ENCODE data around the gene ACTN3.
A peak's percentile ranks its signal among the peaks of the same experiment; 100 is the strongest.
"Not testable (repeated sequence)": the region's sequence is repeated elsewhere in the genome, so short reads cannot be mapped to it uniquely, and the experiment has no call there.

Gene ACTN3

GRCh38 chr11:66564984-66565383 is 18.3 kb downstream of the ACTN3 start:
- Mint-ChIP-seq H3K36me3 (no peaks in the 10 kb centered on the region), H3K27ac (no peak overlapping the region), H3K9me3 (no peaks in the 10 kb centered on the region), H3K4me3 (no peak overlapping the region), H3K27me3 (peaks cover 10 to 33% of the 10 kb centered on the region in 2 donors), H3K4me1 (peaks cover 9 to 11% of the 10 kb centered on the region in 2 donors)
- DNase-seq (no peak), ATAC-seq (replicated peaks) (no peak)

- Mint-ChIP-seq H3K36me3 (no peaks in the 10 kb centered on the region), H3K27ac (no peak overlapping the region), H3K27me3 (peaks cover 18 to 27% of the 10 kb centered on the region in 2 donors), H3K9me3 (no peaks in the 10 kb centered on the region), H3K4me1 (peaks cover 10 to 11% of the 10 kb centered on the region in 2 donors), H3K4me3 (no peak overlapping the region)
- ATAC-seq (replicated peaks) (no peak), DNase-seq (no peak)
Measured at GRCh38 chr11:66566221-66566620, 19.5 kb downstream of the ACTN3 start.

GRCh38 chr11:66567787-66568123 is 21.1 kb downstream of the ACTN3 start:
- no peak for DNase-seq

DNA sequence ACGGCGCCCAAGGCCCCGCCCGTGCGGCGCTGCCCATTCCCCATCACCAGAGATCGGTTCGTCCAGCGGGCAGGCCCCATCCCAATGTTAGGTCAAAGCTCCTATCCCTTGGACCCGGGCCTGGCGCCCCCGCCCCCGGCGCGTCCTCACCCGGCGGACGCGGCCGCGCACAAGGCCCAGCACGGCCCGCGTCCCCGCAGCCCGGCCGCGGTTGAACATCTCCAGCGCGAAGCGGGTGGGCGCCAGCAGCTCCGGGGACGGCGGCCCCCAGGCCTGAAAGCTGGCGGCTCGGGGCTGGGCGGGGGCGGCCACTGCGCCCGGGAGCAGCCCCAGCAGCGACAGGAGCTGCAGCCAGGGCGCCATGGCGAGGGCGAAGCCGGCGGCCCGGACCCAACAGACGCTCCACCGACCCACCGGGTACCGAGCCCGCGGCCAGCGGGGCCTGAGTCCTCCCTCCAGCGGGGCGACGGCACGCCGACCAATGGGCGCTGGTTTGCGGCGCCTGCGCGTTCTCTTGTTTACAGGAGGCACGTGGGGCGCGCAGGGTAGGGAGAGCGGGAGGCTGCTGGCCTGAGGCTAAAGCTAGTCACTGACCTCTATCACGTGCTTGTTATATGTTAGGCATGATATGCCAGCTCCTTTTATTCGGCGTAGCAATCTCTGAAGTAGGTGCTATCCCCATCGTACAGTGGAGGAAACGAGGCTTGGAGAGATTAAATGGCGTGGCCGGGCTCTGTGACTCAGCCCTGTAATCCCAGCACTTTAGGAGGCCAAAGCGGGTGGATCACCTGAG is 21.6 kb downstream of the ACTN3 start, which contains the start of gene CTSF:
CTSF (minus strand) TSS at position 483 of the 793 bp plus-strand sequence; CDS start at position 363, 120 bp downstream.
- H3K4me3 Mint-ChIP-seq: peak within 1 kb of the TSS; percentile 81 to 82
- H3K27me3 Mint-ChIP-seq: peaks cover 18 to 27% of the 10 kb centered on the region in 2 donors
- DNase-seq (peak; percentile 53), ATAC-seq (replicated peaks) (peak; percentile 96)
- H3K36me3 Mint-ChIP-seq: no peaks in the 10 kb centered on the region
- H3K9me3 Mint-ChIP-seq: no peaks in the 10 kb centered on the region
- H3K27ac Mint-ChIP-seq: no peak within 1 kb of the TSS
- H3K4me1 Mint-ChIP-seq: peaks cover 10 to 11% of the 10 kb centered on the region in 2 donors

More at GRCh38 chr11:66567787-66568123, 21.1 kb downstream of the ACTN3 start:
- ATAC-seq (replicated peaks): no peak
- H3K9me3 Mint-ChIP-seq: no peaks in the 10 kb centered on the region
- H3K27ac Mint-ChIP-seq: no peak overlapping the region
- H3K36me3 Mint-ChIP-seq: no peaks in the 10 kb centered on the region
- peaks cover 10 to 11% of the 10 kb centered on the region in 2 donors for H3K4me1 Mint-ChIP-seq
- H3K27me3 Mint-ChIP-seq: peaks cover 18 to 27% of the 10 kb centered on the region in 2 donors
- peak overlapping the region; percentile 78 to 81 for H3K4me3 Mint-ChIP-seq

DNA sequence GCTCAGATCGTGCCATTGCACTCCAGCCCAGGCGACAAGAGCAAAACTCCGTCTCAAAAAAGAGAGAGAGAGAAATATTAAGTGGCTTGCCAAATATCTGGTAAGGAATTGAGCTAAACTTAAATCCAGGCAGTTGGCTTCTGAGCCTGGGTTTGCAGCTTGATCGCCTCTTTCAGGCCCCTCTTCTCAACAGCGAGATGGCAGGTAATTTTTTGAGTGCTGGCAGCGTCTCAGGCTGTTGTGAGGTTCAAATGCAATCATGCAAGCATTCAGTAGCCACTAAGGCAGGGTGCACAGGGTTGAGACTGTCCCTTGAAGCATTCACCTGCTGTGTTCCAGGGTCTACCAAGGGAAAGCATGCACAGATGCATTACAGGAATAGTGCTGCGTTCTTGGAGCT is 22.4 kb downstream of the ACTN3 start:
- Mint-ChIP-seq H3K36me3 (no peaks in the 10 kb centered on the region), H3K9me3 (no peaks in the 10 kb centered on the region), H3K4me1 (peaks cover 10 to 11% of the 10 kb centered on the region in 2 donors), H3K27me3 (peaks cover 23 to 32% of the 10 kb centered on the region in 2 donors), H3K4me3 (no peak overlapping the region), H3K27ac (no peak overlapping the region)
- DNase-seq: no peak
- ATAC-seq (replicated peaks): no peak

GRCh38 chr11:66570079-66570849 is 23.6 kb downstream of the ACTN3 start:
- no peaks in the 10 kb centered on the region for H3K9me3 Mint-ChIP-seq
- ATAC-seq (replicated peaks) (no peak), DNase-seq (no peak)
- H3K4me3 Mint-ChIP-seq: no peak overlapping the region
- no peak overlapping the region for H3K27ac Mint-ChIP-seq
- peaks cover 10 to 11% of the 10 kb centered on the region in 2 donors for H3K4me1 Mint-ChIP-seq
- H3K27me3 Mint-ChIP-seq: peaks cover 35 to 44% of the 10 kb centered on the region in 2 donors
- no peaks in the 10 kb centered on the region for H3K36me3 Mint-ChIP-seq

DNA sequence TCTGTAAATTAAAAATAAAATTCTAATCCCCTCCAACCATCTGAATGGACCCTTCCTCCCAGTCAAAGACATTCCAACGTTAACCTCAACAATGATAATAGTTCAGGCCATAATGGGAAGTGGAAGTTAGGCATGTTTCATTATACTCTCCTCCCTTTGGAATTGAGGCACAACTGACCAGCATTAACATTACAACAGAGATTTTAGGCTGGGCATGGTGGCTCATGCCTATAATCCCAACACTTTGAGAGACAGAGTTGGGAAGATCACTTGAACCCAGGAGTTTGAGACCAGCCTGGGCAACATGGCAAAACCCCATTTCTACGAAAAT is 24.1 kb downstream of the ACTN3 start:
- Mint-ChIP-seq H3K36me3 (no peaks in the 10 kb centered on the region), H3K4me1 (peaks cover 10 to 11% of the 10 kb centered on the region in 2 donors), H3K27ac (no peak overlapping the region), H3K9me3 (no peaks in the 10 kb centered on the region), H3K4me3 (no peak overlapping the region), H3K27me3 (peaks cover 38 to 49% of the 10 kb centered on the region in 2 donors)
- no peak for DNase-seq
- no peak for ATAC-seq (replicated peaks)

- H3K36me3 Mint-ChIP-seq: no peaks in the 10 kb centered on the region
- DNase-seq: peak; percentile 53
- H3K27ac Mint-ChIP-seq: no peak overlapping the region
- peaks cover 6 to 8% of the 10 kb centered on the region in 2 donors for H3K9me3 Mint-ChIP-seq
- H3K27me3 Mint-ChIP-seq: peaks cover 21 to 22% of the 10 kb centered on the region in 2 donors
- ATAC-seq (replicated peaks): peak; percentile 77 to 79
- peaks cover 12 to 15% of the 10 kb centered on the region in 2 donors for H3K4me1 Mint-ChIP-seq
- H3K4me3 Mint-ChIP-seq: peak overlapping the region; percentile 18 to 50
Measured at GRCh38 chr11:66579017-66579606, 32.4 kb downstream of the ACTN3 start.

GRCh38 chr11:66580803-66581202 is 34.1 kb downstream of the ACTN3 start:
- Mint-ChIP-seq H3K27ac (no peak overlapping the region), H3K4me1 (peaks cover 12 to 15% of the 10 kb centered on the region in 2 donors), H3K27me3 (peaks cover 6% of the 10 kb centered on the region in 2 donors), H3K9me3 (peaks cover 6 to 8% of the 10 kb centered on the region in 2 donors), H3K36me3 (no peaks in the 10 kb centered on the region), H3K4me3 (no peak overlapping the region)
- DNase-seq (no peak), ATAC-seq (replicated peaks) (no peak)

DNA sequence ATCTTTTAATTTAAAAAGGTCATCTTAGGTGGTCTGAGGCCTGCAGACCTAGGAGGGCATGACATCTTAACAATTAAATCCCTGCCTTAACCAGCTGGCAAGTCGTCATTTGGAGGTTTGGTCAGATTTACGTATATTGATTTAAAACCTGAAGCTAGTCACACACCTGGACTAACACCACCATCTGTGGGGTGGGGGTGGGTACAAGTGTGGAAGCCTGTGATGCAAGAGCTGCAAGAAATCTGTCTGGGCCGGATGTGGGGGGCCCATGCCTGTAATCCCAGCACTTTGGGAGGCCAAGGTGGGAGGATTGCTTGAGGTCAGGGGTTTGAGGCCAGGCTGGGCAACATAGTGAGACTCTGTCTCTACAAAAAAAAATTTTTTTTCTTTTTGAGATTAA is 34.6 kb downstream of the ACTN3 start:
- Mint-ChIP-seq H3K36me3 (no peaks in the 10 kb centered on the region), H3K4me1 (peaks cover 12 to 15% of the 10 kb centered on the region in 2 donors), H3K9me3 (peaks cover 6 to 8% of the 10 kb centered on the region in 2 donors), H3K27ac (no peak overlapping the region), H3K4me3 (no peak overlapping the region), H3K27me3 (peaks cover 4% of the 10 kb centered on the region in 2 donors)
- DNase-seq (no peak), ATAC-seq (replicated peaks) (no peak)

DNA sequence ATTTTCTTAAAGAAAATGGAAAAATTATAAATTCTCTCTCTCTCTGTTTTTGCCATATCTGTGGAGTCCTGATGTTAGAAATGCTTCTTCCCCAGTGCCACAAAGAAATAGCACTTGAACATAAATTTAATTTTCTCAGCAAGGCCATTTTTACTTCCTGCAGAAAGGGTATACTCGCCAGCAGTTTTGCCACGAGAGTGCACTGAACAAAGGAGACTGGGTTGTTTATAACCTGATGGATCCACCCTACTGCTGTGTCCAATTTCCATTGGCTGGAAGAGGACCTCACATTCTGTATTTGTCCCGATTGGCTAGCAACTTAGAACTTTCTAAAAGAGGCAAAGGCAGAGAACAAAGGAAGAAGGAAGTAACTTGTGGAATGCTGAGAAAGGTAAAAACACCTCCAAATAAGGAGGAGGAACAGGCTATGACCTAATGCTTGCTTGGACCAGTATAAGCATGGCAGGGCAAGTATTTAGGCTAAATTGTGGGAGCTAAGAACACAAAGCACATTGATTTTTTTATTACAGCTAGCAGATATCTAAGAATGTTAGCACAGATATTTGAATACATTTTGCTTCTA is 36.0 kb downstream of the ACTN3 start:
- not testable (repeated sequence) for H3K36me3 Mint-ChIP-seq; H3K9me3 Mint-ChIP-seq; H3K27me3 Mint-ChIP-seq; ATAC-seq (replicated peaks); H3K27ac Mint-ChIP-seq; H3K4me3 Mint-ChIP-seq; DNase-seq
- peaks cover 12 to 15% of the 10 kb centered on the region in 2 donors for H3K4me1 Mint-ChIP-seq

- H3K4me3 Mint-ChIP-seq; H3K4me1 Mint-ChIP-seq; DNase-seq; H3K9me3 Mint-ChIP-seq; H3K27ac Mint-ChIP-seq; H3K36me3 Mint-ChIP-seq; H3K27me3 Mint-ChIP-seq; ATAC-seq (replicated peaks): not testable (repeated sequence)
Measured at GRCh38 chr11:66585447-66585846, 38.7 kb downstream of the ACTN3 start.

DNA sequence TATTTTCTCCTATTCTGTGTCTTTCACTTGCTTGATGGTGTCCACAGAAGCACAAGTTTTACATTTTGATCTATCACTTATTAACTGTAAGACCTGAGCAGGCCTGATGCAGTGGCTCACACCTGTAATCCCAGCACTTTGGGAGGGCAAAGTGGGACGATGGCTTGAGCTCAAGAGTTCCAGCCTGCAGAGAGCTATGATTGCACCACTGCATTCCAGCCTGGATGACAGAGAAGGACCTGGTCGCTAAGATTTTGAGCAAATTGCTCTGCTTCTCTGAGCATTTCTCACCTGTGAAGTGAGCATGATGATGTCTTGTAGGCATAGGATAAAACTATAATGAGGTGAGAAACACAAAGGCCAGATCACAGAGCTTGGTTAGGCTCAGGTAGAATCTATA is 39.4 kb downstream of the ACTN3 start:
- H3K4me3 Mint-ChIP-seq: no peak overlapping the region
- H3K9me3 Mint-ChIP-seq: peaks cover 6 to 8% of the 10 kb centered on the region in 2 donors
- DNase-seq (no peak), ATAC-seq (replicated peaks) (no peak)
- H3K27me3 Mint-ChIP-seq: no peaks in the 10 kb centered on the region
- no peaks in the 10 kb centered on the region for H3K36me3 Mint-ChIP-seq
- peaks cover 2% of the 10 kb centered on the region in 2 donors for H3K4me1 Mint-ChIP-seq
- no peak overlapping the region for H3K27ac Mint-ChIP-seq

DNA sequence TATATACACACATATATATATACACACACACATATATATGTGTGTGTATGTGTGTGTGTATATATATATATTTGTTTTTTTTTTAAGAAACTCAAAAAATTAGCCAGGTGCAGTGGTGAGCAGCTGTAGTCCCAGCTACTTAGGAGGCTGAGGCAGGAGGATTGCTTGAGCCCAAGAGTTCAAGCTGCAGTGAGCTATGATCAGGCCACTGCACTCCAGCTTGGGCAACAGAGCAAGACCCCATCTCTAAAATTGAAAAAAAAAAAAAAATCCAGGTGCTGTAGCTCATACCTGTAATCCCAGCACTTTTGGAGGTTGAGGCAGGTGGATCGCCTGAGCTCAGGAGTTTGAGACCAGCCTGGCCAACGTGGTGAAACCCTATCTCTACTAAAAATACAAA is 42.6 kb downstream of the ACTN3 start:
- not testable (repeated sequence) for H3K27ac Mint-ChIP-seq; H3K9me3 Mint-ChIP-seq; H3K36me3 Mint-ChIP-seq; DNase-seq; H3K27me3 Mint-ChIP-seq; H3K4me3 Mint-ChIP-seq; ATAC-seq (replicated peaks)
- H3K4me1 Mint-ChIP-seq: peaks cover 12 to 19% of the 10 kb centered on the region in 2 donors

All from stimulated activated naive B cell treated with anti-CD40 and anti-IgM and Interleukin-4, amounts not matched to agents 10 μg/mL and 1 μg/mL and 100 μg/mL, for 72 hours (primary cell).